Fibroblast of lung (primary cell): Measurements from ENCODE around the gene IGF2R. TPM values are rescaled to one million over a fixed set of nuclear protein-coding genes. Genes with fewer than 3 reads are reported as not detected.

Experiments used
- DNase-seq, 2 donors: peaks; one replicate each; pipeline versions ENCODE4 v3.0.0 to v3.0.0-alpha.2; 2010; ENCODE audit warnings: low read depth in 2 of 2
- H2AFZ ChIP-seq: 2 replicates; pipeline ENCODE4 v1.5.1; 2012; ENCODE audit warnings: low read length, control low read depth, inconsistent platforms
- H3K27ac ChIP-seq: 2 replicates; pipeline ENCODE4 v1.5.1; 2011; ENCODE audit warnings: low read length, control low read depth; ENCODE audit not compliant: insufficient read depth
- H3K27me3 ChIP-seq: 2 replicates; pipeline ENCODE4 v1.5.1; 2011; ENCODE audit warnings: mild to moderate bottlenecking, low read length; ENCODE audit not compliant: control insufficient read depth, insufficient read depth
- H3K36me3 ChIP-seq: 2 replicates; pipeline ENCODE4 v1.5.1; 2011; ENCODE audit warnings: low read length; ENCODE audit not compliant: control insufficient read depth, insufficient read depth
- H3K4me1 ChIP-seq: 2 replicates; pipeline ENCODE4 v1.5.1; 2011; ENCODE audit warnings: low read length; ENCODE audit not compliant: control insufficient read depth, insufficient read depth; ENCODE audit errors: extremely low read depth
- H3K4me2 ChIP-seq: 2 replicates; pipeline ENCODE4 v1.5.1; 2011; ENCODE audit warnings: low read length, control low read depth; ENCODE audit not compliant: insufficient read depth; ENCODE audit errors: extremely low read depth
- H3K4me3 ChIP-seq, 4 experiments: fragments of 200-600 bp in 1 of 4; sonication (generic) in 1 of 4; replicated peaks in 1 of 4; 2 replicates each; pipeline ENCODE4 v1.5.1; 2011 to 2016; ENCODE audit warnings: low read length in 4 of 4, low read depth in 3 of 4, mild to moderate bottlenecking in 3 of 4, control low read depth in 2 of 4, inconsistent platforms in 1 of 4, mixed read lengths in 1 of 4; ENCODE audit not compliant: insufficient read depth in 1 of 4; ENCODE audit errors: control extremely low read depth in 1 of 4
- H3K79me2 ChIP-seq: 2 replicates; pipeline ENCODE4 v1.5.1; 2012; ENCODE audit warnings: mild to moderate bottlenecking, low read length, inconsistent platforms; ENCODE audit not compliant: control insufficient read depth, insufficient read depth
- H3K9ac ChIP-seq: 2 replicates; pipeline ENCODE4 v1.5.1; 2011; ENCODE audit warnings: mild to moderate bottlenecking, low read length, control low read depth; ENCODE audit not compliant: insufficient read depth
- H3K9me3 ChIP-seq: 2 replicates; pipeline ENCODE4 v1.5.1; 2012; ENCODE audit warnings: low read depth, low read length; ENCODE audit not compliant: control insufficient read depth, insufficient read depth
- H4K20me1 ChIP-seq: 2 replicates; pipeline ENCODE4 v1.5.1; 2011; ENCODE audit warnings: low read length; ENCODE audit not compliant: control insufficient read depth, insufficient read depth; ENCODE audit errors: extremely low read depth
- EZH2 ChIP-seq: IDR thresholded peaks from 2 replicates; pipeline ENCODE4 v1.5.1; 2012; ENCODE audit warnings: low read length, control low read depth, mild to moderate bottlenecking; ENCODE audit errors: missing control alignments
- polyA plus RNA-seq, 2 donors: library from polyadenylated mRNA; depleted of rRNA in 1 of 2; stranded (reverse) in 1 of 2; unstranded in 1 of 2; fragments of >200 nt; gene quantifications; 2 replicates each; pipeline ENCODE4 v1.2.1, GENCODE V29; 2011 to 2012; ENCODE audit warnings: missing spikeins in 1 of 2
- total RNA-seq: library from RNA; depleted of rRNA; stranded (reverse); fragments of >200 nt; gene quantifications from 2 replicates; pipeline ENCODE4 v1.2.1, GENCODE V29; 2014
- TF ChIP-seq, protein P1 (sequence below), 2 donors: IDR thresholded peaks in 1 of 2; conservative IDR thresholded peaks in 1 of 2; 1 replicate in 1 of 2; 2 replicates in 1 of 2; pipeline ENCODE4 v1.5.1; 2011 to 2012; ENCODE audit warnings: low read length in 2 of 2, control low read depth in 1 of 2, inconsistent platforms in 1 of 2, low read depth in 1 of 2, mild to moderate bottlenecking in 1 of 2

IGF2R gene
- total and polyA plus RNA-seq, 2 donors (not counting 1 experiment from before 2014, with no cell fraction given), result 37.6 to 300 TPM

DNA sequence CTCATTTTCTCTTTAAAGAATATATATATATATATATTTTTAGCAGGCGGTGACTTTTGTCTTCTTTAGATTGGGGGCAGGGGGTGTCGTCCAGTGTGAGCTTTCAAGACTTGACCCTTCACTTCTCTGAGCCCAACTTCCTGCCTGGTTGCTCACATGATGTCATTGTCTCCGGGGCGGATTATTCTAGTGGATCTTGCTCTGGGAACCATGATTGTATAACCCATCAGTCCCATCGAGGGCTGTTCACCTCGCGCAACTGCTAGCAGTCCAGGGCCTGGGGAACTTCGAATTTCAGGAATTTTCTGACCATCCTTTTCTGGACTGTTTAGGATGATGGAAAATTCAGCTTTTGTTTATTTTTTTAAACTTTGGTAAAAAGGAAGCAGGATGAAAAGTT is 1.0 kb downstream of the IGF2R start:
- DNase-seq, result peak; percentile 73 to 79
- peak overlapping the region; percentile 72 to 85 (median 75) for H3K4me3 ChIP-seq
- TF ChIP-seq, protein P1, sequence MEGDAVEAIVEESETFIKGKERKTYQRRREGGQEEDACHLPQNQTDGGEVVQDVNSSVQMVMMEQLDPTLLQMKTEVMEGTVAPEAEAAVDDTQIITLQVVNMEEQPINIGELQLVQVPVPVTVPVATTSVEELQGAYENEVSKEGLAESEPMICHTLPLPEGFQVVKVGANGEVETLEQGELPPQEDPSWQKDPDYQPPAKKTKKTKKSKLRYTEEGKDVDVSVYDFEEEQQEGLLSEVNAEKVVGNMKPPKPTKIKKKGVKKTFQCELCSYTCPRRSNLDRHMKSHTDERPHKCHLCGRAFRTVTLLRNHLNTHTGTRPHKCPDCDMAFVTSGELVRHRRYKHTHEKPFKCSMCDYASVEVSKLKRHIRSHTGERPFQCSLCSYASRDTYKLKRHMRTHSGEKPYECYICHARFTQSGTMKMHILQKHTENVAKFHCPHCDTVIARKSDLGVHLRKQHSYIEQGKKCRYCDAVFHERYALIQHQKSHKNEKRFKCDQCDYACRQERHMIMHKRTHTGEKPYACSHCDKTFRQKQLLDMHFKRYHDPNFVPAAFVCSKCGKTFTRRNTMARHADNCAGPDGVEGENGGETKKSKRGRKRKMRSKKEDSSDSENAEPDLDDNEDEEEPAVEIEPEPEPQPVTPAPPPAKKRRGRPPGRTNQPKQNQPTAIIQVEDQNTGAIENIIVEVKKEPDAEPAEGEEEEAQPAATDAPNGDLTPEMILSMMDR (conservative IDR thresholded peaks at IDR 0.05 in 1 of 2, IDR thresholded peaks at IDR 0.05 in 1 of 2; ENCODE audit: low read depth in 1 of 2, low read length in 2 of 2), result no peak
- no peak for TF ChIP-seq EZH2

DNA sequence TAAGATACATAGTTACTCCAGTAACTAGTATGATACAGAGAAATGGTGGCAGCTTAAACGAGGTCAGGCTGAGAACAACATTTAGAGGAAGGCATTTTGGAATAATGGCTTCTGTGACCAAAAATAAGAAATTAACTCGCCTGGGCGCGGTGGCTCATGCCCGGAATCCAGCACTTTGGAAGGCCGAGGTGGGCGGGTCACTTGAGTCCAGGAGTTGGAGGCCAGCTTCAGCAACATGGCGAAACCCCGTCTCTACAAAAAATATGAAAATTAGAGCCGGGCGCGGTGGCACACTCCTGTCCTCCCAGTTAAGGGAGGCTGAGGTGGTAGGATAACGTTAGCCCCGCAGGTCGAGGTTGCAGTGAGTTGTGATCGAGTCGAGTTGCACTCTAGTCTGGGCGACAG is 1.8 kb downstream of the IGF2R start:
- Histone ChIP-seq H3K9ac (no peak overlapping the region), H4K20me1 (peaks cover 3% of the 10 kb centered on the region), H3K9me3 (no peaks in the 10 kb centered on the region), H3K27ac (peak overlapping the region; percentile 90), H3K27me3 (no peaks in the 10 kb centered on the region), H3K4me1 (peaks cover 16% of the 10 kb centered on the region), H3K4me2 (peak overlapping the region; percentile 74), H3K36me3 (no peaks in the 10 kb centered on the region), H3K79me2 (peaks cover 58% of the 10 kb centered on the region), H3K4me3 (peak overlapping the region; percentile 72 to 85 (median 75)), H2AFZ (no peak overlapping the region)
- TF ChIP-seq, protein P1 (conservative IDR thresholded peaks at IDR 0.05 in 1 of 2, IDR thresholded peaks at IDR 0.05 in 1 of 2; ENCODE audit: low read depth in 1 of 2, low read length in 2 of 2), result no peak
- no peak for TF ChIP-seq EZH2
- no peak for DNase-seq

More for the DNA sequence above, 1.0 kb downstream of the IGF2R start:
- peak overlapping the region; percentile 90 for H3K27ac ChIP-seq
- H4K20me1 ChIP-seq, result peaks cover 3% of the 10 kb centered on the region
- H3K4me1 ChIP-seq, result peaks cover 16% of the 10 kb centered on the region
- H2AFZ ChIP-seq, result no peak overlapping the region
- H3K9me3 ChIP-seq, result no peaks in the 10 kb centered on the region
- peaks cover 52% of the 10 kb centered on the region for H3K79me2 ChIP-seq
- H3K27me3 ChIP-seq, result no peaks in the 10 kb centered on the region
- no peaks in the 10 kb centered on the region for H3K36me3 ChIP-seq
- peak overlapping the region; percentile 74 for H3K4me2 ChIP-seq
- H3K9ac ChIP-seq, result peak overlapping the region; percentile 95

DNA sequence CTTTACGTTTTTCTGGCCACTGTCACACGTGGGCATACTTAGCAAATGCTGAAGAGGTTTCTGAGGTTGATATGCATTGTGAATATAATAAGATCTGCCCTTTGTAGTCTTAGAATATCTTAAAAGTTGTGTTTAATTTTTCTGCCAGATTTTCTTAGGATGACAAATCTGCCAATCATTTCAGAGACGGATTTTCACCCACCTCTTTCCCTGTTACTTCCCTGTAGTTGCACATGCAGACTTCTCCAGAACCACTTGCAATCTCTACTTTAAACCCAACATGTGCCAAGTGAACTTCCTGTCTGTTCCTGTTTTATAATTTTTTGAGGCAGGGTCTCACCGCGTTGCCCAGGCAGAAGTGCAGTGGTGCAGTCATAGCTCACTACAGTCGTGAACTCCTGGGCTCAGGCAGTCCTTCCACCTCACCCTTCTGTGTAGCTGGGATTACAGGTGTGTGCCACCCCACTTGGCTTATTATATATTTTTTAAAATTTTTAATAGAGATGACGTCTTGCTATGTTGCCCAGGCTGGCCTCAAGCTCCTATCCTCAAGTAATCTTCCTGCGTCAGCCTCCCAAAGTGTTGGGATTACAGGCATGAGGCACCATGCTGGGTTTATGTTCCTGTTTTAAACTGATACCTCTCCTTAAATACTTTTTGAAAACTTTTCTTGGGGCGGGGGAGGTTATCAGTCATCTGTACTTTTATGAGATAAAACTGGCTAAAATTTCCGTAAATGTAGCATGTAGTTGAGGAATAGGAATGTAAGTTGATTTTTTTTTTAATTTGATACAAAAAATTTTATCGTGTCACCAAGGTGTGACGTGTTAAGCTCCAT is 2.7 kb downstream of the IGF2R start:
- H3K4me1 ChIP-seq, result peaks cover 16% of the 10 kb centered on the region
- no peak for DNase-seq
- TF ChIP-seq, protein P1 (conservative IDR thresholded peaks at IDR 0.05 in 1 of 2, IDR thresholded peaks at IDR 0.05 in 1 of 2; ENCODE audit: low read depth in 1 of 2, low read length in 2 of 2), result no peak
- no peak for TF ChIP-seq EZH2
- peaks cover 3% of the 10 kb centered on the region for H4K20me1 ChIP-seq
- no peaks in the 10 kb centered on the region for H3K27me3 ChIP-seq
- H3K4me3 ChIP-seq, result peak overlapping the region in 1 of 4 experiments; percentile 85
- H3K9me3 ChIP-seq, result no peaks in the 10 kb centered on the region
- no peak overlapping the region for H2AFZ ChIP-seq
- peaks cover 64% of the 10 kb centered on the region for H3K79me2 ChIP-seq
- no peak overlapping the region for H3K9ac ChIP-seq
- H3K4me2 ChIP-seq, result no peak overlapping the region
- no peaks in the 10 kb centered on the region for H3K36me3 ChIP-seq
- H3K27ac ChIP-seq, result no peak overlapping the region
